LNCAP (cell line): ENCODE measurements around the gene CHRNA1.

Experiments
- CTCF ChIP-seq: fragments of 450-650 bp; IDR thresholded peaks from 2 replicates; pipeline ENCODE4 v1.5.1; 2017; ENCODE audit warnings: mild to moderate bottlenecking

The CHRNA1 gene

GRCh38 chr2:174788291-174788929, 24.1 kb upstream of the CHRNA1 start:
- no peak for TF ChIP-seq CTCF

- no peak for TF ChIP-seq CTCF
Measured at GRCh38 chr2:174787487-174788205, 23.4 kb upstream of the CHRNA1 start.

- TF ChIP-seq CTCF: no peak
Measured at GRCh38 chr2:174786066-174786725, 21.9 kb upstream of the CHRNA1 start.

- no peak for TF ChIP-seq CTCF
Measured at GRCh38 chr2:174785481-174785880, 21.2 kb upstream of the CHRNA1 start.

GRCh38 chr2:174784909-174785308, 20.6 kb upstream of the CHRNA1 start:
- no peak for TF ChIP-seq CTCF

- TF ChIP-seq CTCF: no peak
Measured at GRCh38 chr2:174784316-174784715, 20.0 kb upstream of the CHRNA1 start.

GRCh38 chr2:174781996-174782395, 17.7 kb upstream of the CHRNA1 start:
- TF ChIP-seq CTCF: no peak
